HCT116 (cell line): ENCODE measurements around the gene RTF1. TPM values are rescaled to one million over a fixed set of nuclear protein-coding genes. Genes with fewer than 3 reads are reported as not detected.

ENCODE experiments used
- ATAC-seq: fragments of 200-7000 bp; cut with Tn5 transposase; 2 replicates; pipeline ENCODE4 v1.9.1; 2020; ENCODE audit warnings: mild to moderate bottlenecking, moderate library complexity
- BruUV-seq: library from RNA; stranded (reverse); fragments of 400-500 nt; replicated peaks from 2 replicates; lab custom pipeline; 2021; lab: Mats Ljungman, UMichigan
- CTCF ChIA-PET: fragments of 300-600 bp; sonication (Branson Sonifier 250); formaldehyde crosslinking; loops from one replicate; lab custom pipeline; 2021; ENCODE audit warnings: antibody characterized with exemption; lab: Charles Lee
- POLR2A ChIA-PET: fragments of 300-600, 350-600 bp; sonication (Branson Sonifier 250); formaldehyde crosslinking; loops from one replicate; lab custom pipeline; 2021; ENCODE audit warnings: antibody characterized with exemption; lab: Charles Lee
- RAD21 ChIA-PET, 2 experiments: fragments of 300-600 bp; sonication (Branson Sonifier 250); formaldehyde crosslinking; loops; one replicate each; lab custom pipeline; 2023; ENCODE audit warnings: low total read pairs in 2 of 2; ENCODE audit not compliant: uncharacterized antibody in 2 of 2, unreplicated experiment in 2 of 2, low non-redundant PET in 1 of 2; lab: Charles Lee
- DNase-seq: peaks from one replicate; pipeline ENCODE4 v3.0.0-alpha.2; 2010; ENCODE audit warnings: low read depth, low spot score
- H2AFZ ChIP-seq: fragments of 200-600 bp; shearing (Covaris generic), sonication (generic); 2 replicates; pipeline ENCODE4 v1.6.1; 2017; ENCODE audit warnings: low read depth, mixed run types, mixed read lengths, antibody characterized with exemption, low read length; ENCODE audit not compliant: poor library complexity, severe bottlenecking
- H3K27ac ChIP-seq: 2 replicates; pipeline ENCODE4 v1.5.1; 2012; ENCODE audit warnings: low read depth, low read length
- H3K27me3 ChIP-seq: fragments of 200-600 bp; sonication (generic); 2 replicates; pipeline ENCODE4 v1.6.1; 2016; ENCODE audit warnings: mixed run types, low read length, mixed read lengths; ENCODE audit not compliant: insufficient read depth
- H3K36me3 ChIP-seq, 2 experiments: fragments of 200-500 bp in 1 of 2; fragments of 200-600 bp in 1 of 2; sonication (Bioruptor generic) in 1 of 2; sonication (generic) in 1 of 2; 2 replicates each; pipeline versions ENCODE4 v1.5.1 to v1.6.1; 2014 to 2016; ENCODE audit warnings: low read length in 2 of 2, inconsistent platforms in 1 of 2, mixed read lengths in 1 of 2, mixed run types in 1 of 2; ENCODE audit not compliant: insufficient read depth in 2 of 2, control insufficient read depth in 1 of 2
- H3K4me1 ChIP-seq, 2 experiments: fragments of 200-600 bp in 1 of 2; sonication (generic) in 1 of 2; 2 replicates each; pipeline versions ENCODE4 v1.5.1 to v1.6.1; 2012 to 2017; ENCODE audit warnings: low read length in 2 of 2, inconsistent platforms in 1 of 2, mild to moderate bottlenecking in 1 of 2, mixed read lengths in 1 of 2, mixed run types in 1 of 2, moderate library complexity in 1 of 2; ENCODE audit not compliant: insufficient read depth in 2 of 2, control insufficient read depth in 1 of 2
- H3K4me2 ChIP-seq: fragments of 200-600 bp; sonication (generic); 2 replicates; pipeline ENCODE4 v1.6.1; 2017; ENCODE audit warnings: mixed run types, low read length, mixed read lengths
- H3K4me3 ChIP-seq, 2 experiments: fragments of 200-600 bp in 1 of 2; sonication (generic) in 1 of 2; replicated peaks in 1 of 2; 2 replicates each; pipeline ENCODE4 v1.5.1; 2011 to 2016; ENCODE audit warnings: low read length in 2 of 2, control low read depth in 1 of 2, low read depth in 1 of 2, mild to moderate bottlenecking in 1 of 2, mixed read lengths in 1 of 2, mixed run types in 1 of 2
- H3K79me2 ChIP-seq: fragments of 200-600 bp; sonication (generic); 2 replicates; pipeline ENCODE4 v1.6.1; 2017; ENCODE audit warnings: mild to moderate bottlenecking, mixed run types, low read length, moderate library complexity, mixed read lengths; ENCODE audit not compliant: insufficient read depth
- H3K9ac ChIP-seq: fragments of 200-600 bp; sonication (generic); 2 replicates; pipeline ENCODE4 v1.6.1; 2016; ENCODE audit warnings: low read length, mixed read lengths
- H3K9me2 ChIP-seq: fragments of 200-600 bp; sonication (generic), shearing (Covaris generic); 2 replicates; pipeline ENCODE4 v1.6.1; 2017; ENCODE audit warnings: mixed run types, mild to moderate bottlenecking, moderate library complexity; ENCODE audit not compliant: insufficient read depth
- H3K9me3 ChIP-seq, 2 experiments: fragments of 200-500 bp in 1 of 2; fragments of 200-600 bp in 1 of 2; sonication (Bioruptor generic) in 1 of 2; sonication (generic) in 1 of 2; 2 replicates each; pipeline ENCODE4 v1.6.1; 2014 to 2017; ENCODE audit warnings: low read length in 2 of 2, mixed read lengths in 2 of 2, inconsistent platforms in 1 of 2, low read depth in 1 of 2, mild to moderate bottlenecking in 1 of 2, mixed run types in 1 of 2, moderate library complexity in 1 of 2; ENCODE audit not compliant: control insufficient read depth in 1 of 2, insufficient read depth in 1 of 2
- H4K20me1 ChIP-seq: fragments of 200-600 bp; sonication (generic), shearing (Covaris generic); 2 replicates; pipeline ENCODE4 v1.6.1; 2017; ENCODE audit warnings: mixed run types, mild to moderate bottlenecking, moderate library complexity; ENCODE audit not compliant: insufficient read depth
- CBX3 ChIP-seq: IDR thresholded peaks from 2 replicates; pipeline ENCODE4 v1.6.1; 2012; ENCODE audit warnings: low read depth
- CEBPB ChIP-seq: IDR thresholded peaks from 2 replicates; pipeline ENCODE4 v1.6.1; 2012; ENCODE audit warnings: low read depth
- EGR1 ChIP-seq: IDR thresholded peaks from 2 replicates; pipeline ENCODE4 v1.6.1; 2012; ENCODE audit warnings: low read depth
- ELF1 ChIP-seq: IDR thresholded peaks from 2 replicates; pipeline ENCODE4 v1.6.1; 2012; ENCODE audit warnings: low read depth, borderline replicate concordance
- EZH2 ChIP-seq: fragments of 200-600 bp; sonication (generic); IDR thresholded peaks from 2 replicates; pipeline ENCODE4 v1.6.1; 2017; ENCODE audit warnings: antibody characterized with exemption, mixed run types
- EZH2phosphoT487 ChIP-seq: fragments of 200-600 bp; IDR thresholded peaks from 2 replicates; pipeline ENCODE4 v1.6.1; 2018; ENCODE audit warnings: antibody characterized with exemption, borderline replicate concordance
- JUND ChIP-seq: IDR thresholded peaks from 2 replicates; pipeline ENCODE4 v1.6.1; 2012
- POLR2A ChIP-seq: IDR thresholded peaks from 2 replicates; pipeline ENCODE4 v1.7.0; 2011; ENCODE audit warnings: borderline replicate concordance; ENCODE audit not compliant: insufficient read depth, insufficient read length; ENCODE audit errors: extremely low read depth
- POLR2AphosphoS5 ChIP-seq: IDR thresholded peaks from 2 replicates; pipeline ENCODE4 v1.6.1; 2011; ENCODE audit warnings: mild to moderate bottlenecking, low read depth, low read length, moderate library complexity
- SP1 ChIP-seq: IDR thresholded peaks from 2 replicates; pipeline ENCODE4 v1.6.1; 2012; ENCODE audit warnings: low read depth
- SRF ChIP-seq: IDR thresholded peaks from 2 replicates; pipeline ENCODE4 v1.6.1; 2012; ENCODE audit warnings: low read depth
- TCF7L2 ChIP-seq: IDR thresholded peaks from 2 replicates; pipeline ENCODE4 v1.7.0; 2011; ENCODE audit warnings: borderline replicate concordance, inconsistent platforms; ENCODE audit not compliant: insufficient read depth, insufficient read length; ENCODE audit errors: extremely low read depth
- ZFX ChIP-seq: fragments of 450-650 bp; IDR thresholded peaks from 2 replicates; pipeline ENCODE4 v1.6.1; 2017
- ZNF274 ChIP-seq: fragments of 200-500 bp; sonication (Bioruptor generic); IDR thresholded peaks from 2 replicates; pipeline ENCODE4 v1.6.1; 2014; ENCODE audit warnings: mild to moderate bottlenecking, low read depth, low read length, inconsistent platforms
- intact Hi-C: fragments of 100-400 bp; cut with micrococcal nuclease; formaldehyde crosslinking; loops from 2 replicates; pipeline ENCODE4 v1.10.0; 2022
- total RNA-seq: library from RNA; stranded (reverse); gene quantifications from one replicate; pipeline ENCODE4 v1.2.1, GENCODE V29; 2021; ENCODE audit not compliant: unreplicated experiment
- TF ChIP-seq, protein P1 (sequence below), 3 experiments: fragments of 200-600 bp in 1 of 3; sonication (generic) in 1 of 3; IDR thresholded peaks in 2 of 3; conservative IDR thresholded peaks in 1 of 3; 2 replicates each; pipeline ENCODE4 v1.5.1; 2012 to 2017; ENCODE audit warnings: low read depth in 2 of 3, low read length in 2 of 3, antibody characterized with exemption in 1 of 3, borderline replicate concordance in 1 of 3, control low read depth in 1 of 3, mild to moderate bottlenecking in 1 of 3, mixed read lengths in 1 of 3, mixed run types in 1 of 3, moderate library complexity in 1 of 3; ENCODE audit not compliant: insufficient read depth in 1 of 3
- TF ChIP-seq, protein P2 (sequence below): IDR thresholded peaks from 2 replicates; pipeline ENCODE4 v1.6.1; 2012
- TF ChIP-seq, protein P3 (sequence below): IDR thresholded peaks from 2 replicates; pipeline ENCODE4 v1.6.1; 2012; ENCODE audit warnings: low read depth
- TF ChIP-seq, protein P4 (sequence below): IDR thresholded peaks from 2 replicates; pipeline ENCODE4 v1.6.1; 2011; ENCODE audit warnings: mild to moderate bottlenecking, low read length, moderate library complexity; ENCODE audit not compliant: insufficient replicate concordance; ENCODE audit errors: extremely low read depth
- TF ChIP-seq, protein P5 (sequence below): IDR thresholded peaks from 2 replicates; pipeline ENCODE4 v1.6.1; 2012

Gene RTF1
- total RNA-seq, 1 experiment from 2014 or later, result 27.5 TPM

DNA sequence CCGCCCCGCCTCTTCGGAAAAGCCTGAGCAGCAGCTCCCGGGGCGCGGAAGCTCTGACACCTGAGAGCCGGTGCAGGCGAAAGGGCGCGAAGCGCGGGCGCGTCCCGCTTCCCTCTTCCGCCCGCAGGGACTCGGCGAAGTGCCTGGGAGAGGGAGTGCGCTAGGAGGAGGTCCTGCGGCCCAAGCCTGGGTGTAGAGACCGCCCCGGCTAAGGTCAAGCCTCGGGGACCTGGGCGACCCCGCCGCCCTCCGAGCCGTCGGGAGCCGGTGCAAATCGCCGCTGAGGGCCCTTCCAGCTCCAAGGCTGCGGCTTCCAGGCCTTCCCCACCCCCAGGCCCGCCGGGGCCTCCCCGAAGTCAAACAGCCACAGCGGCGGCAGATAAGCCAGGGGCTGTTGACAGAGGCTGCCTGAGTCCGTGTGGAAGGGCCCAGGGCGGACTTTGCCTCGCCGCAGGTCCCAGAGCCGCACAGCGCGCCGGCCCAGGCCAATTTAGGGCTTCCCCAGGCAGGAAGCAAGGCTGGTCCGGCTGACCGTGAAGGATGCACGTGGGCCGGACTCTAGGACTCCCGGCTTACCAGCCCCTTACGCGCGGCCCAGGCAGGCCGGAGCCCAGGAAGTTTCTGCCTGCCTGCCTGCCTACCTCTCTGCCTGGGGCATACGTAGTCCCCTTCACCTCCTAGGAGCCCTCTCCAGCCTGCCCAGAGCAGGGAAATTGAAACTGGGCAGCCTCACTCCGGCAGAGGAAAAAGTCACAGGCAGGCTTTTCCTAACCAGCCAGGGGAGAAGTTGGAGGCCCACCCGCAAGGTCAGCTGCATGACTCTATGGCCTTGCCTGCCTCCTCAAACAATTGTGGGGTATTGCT is 79.1 kb downstream of the RTF1 start:
- CTCF ChIA-PET, result no interaction called here
- no peak overlapping the region for H3K4me3 ChIP-seq

More for the DNA sequence above, 79.1 kb downstream of the RTF1 start:
- Histone ChIP-seq H3K4me1 (peaks cover 21 to 35% of the 10 kb centered on the region in 2 experiments), H3K4me2 (no peak overlapping the region), H3K36me3 (no peaks in the 10 kb centered on the region), H3K9me3 (no peaks in the 10 kb centered on the region), H3K9ac (no peak overlapping the region), H4K20me1 (no peaks in the 10 kb centered on the region), H3K27ac (no peak overlapping the region), H3K9me2 (no peaks in the 10 kb centered on the region), H3K27me3 (no peaks in the 10 kb centered on the region), H2AFZ (no peak overlapping the region), H3K79me2 (no peaks in the 10 kb centered on the region)
- ChIA-PET POLR2A (no interaction called here), RAD21 (interaction anchor here in 1 of 2 experiments (0.6 kb wide), 1 partner anchor 80 kb away, joined by 3 read pairs; no protein-coding TSS in a partner anchor)
- ATAC-seq, result no peak
- no peak for DNase-seq
- no peak for TF ChIP-seq SRF
- TF ChIP-seq, protein P1, sequence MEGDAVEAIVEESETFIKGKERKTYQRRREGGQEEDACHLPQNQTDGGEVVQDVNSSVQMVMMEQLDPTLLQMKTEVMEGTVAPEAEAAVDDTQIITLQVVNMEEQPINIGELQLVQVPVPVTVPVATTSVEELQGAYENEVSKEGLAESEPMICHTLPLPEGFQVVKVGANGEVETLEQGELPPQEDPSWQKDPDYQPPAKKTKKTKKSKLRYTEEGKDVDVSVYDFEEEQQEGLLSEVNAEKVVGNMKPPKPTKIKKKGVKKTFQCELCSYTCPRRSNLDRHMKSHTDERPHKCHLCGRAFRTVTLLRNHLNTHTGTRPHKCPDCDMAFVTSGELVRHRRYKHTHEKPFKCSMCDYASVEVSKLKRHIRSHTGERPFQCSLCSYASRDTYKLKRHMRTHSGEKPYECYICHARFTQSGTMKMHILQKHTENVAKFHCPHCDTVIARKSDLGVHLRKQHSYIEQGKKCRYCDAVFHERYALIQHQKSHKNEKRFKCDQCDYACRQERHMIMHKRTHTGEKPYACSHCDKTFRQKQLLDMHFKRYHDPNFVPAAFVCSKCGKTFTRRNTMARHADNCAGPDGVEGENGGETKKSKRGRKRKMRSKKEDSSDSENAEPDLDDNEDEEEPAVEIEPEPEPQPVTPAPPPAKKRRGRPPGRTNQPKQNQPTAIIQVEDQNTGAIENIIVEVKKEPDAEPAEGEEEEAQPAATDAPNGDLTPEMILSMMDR (IDR thresholded peaks at IDR 0.05 in 2 of 3, conservative IDR thresholded peaks at IDR 0.05 in 1 of 3; ENCODE audit: borderline replicate concordance in 1 of 3, insufficient read depth in 1 of 3, low read depth in 2 of 3, low read length in 2 of 3), result no peak
- TF ChIP-seq ZNF274, result no peak
- TF ChIP-seq, protein P2, sequence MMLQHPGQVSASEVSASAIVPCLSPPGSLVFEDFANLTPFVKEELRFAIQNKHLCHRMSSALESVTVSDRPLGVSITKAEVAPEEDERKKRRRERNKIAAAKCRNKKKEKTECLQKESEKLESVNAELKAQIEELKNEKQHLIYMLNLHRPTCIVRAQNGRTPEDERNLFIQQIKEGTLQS, result no peak
- TF ChIP-seq TCF7L2, result no peak
- no peak for TF ChIP-seq ZFX
- no peak for TF ChIP-seq POLR2A
- TF ChIP-seq, protein P3, sequence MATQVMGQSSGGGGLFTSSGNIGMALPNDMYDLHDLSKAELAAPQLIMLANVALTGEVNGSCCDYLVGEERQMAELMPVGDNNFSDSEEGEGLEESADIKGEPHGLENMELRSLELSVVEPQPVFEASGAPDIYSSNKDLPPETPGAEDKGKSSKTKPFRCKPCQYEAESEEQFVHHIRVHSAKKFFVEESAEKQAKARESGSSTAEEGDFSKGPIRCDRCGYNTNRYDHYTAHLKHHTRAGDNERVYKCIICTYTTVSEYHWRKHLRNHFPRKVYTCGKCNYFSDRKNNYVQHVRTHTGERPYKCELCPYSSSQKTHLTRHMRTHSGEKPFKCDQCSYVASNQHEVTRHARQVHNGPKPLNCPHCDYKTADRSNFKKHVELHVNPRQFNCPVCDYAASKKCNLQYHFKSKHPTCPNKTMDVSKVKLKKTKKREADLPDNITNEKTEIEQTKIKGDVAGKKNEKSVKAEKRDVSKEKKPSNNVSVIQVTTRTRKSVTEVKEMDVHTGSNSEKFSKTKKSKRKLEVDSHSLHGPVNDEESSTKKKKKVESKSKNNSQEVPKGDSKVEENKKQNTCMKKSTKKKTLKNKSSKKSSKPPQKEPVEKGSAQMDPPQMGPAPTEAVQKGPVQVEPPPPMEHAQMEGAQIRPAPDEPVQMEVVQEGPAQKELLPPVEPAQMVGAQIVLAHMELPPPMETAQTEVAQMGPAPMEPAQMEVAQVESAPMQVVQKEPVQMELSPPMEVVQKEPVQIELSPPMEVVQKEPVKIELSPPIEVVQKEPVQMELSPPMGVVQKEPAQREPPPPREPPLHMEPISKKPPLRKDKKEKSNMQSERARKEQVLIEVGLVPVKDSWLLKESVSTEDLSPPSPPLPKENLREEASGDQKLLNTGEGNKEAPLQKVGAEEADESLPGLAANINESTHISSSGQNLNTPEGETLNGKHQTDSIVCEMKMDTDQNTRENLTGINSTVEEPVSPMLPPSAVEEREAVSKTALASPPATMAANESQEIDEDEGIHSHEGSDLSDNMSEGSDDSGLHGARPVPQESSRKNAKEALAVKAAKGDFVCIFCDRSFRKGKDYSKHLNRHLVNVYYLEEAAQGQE, result no peak
- no peak for TF ChIP-seq ELF1
- no peak for TF ChIP-seq EGR1
- TF ChIP-seq EZH2phosphoT487, result no peak
- TF ChIP-seq SP1, result no peak
- TF ChIP-seq CEBPB, result no peak
- TF ChIP-seq, protein P4, sequence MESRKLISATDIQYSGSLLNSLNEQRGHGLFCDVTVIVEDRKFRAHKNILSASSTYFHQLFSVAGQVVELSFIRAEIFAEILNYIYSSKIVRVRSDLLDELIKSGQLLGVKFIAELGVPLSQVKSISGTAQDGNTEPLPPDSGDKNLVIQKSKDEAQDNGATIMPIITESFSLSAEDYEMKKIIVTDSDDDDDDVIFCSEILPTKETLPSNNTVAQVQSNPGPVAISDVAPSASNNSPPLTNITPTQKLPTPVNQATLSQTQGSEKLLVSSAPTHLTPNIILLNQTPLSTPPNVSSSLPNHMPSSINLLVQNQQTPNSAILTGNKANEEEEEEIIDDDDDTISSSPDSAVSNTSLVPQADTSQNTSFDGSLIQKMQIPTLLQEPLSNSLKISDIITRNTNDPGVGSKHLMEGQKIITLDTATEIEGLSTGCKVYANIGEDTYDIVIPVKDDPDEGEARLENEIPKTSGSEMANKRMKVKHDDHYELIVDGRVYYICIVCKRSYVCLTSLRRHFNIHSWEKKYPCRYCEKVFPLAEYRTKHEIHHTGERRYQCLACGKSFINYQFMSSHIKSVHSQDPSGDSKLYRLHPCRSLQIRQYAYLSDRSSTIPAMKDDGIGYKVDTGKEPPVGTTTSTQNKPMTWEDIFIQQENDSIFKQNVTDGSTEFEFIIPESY, result no peak
- TF ChIP-seq, protein P5, sequence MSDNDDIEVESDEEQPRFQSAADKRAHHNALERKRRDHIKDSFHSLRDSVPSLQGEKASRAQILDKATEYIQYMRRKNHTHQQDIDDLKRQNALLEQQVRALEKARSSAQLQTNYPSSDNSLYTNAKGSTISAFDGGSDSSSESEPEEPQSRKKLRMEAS, result no peak
- no peak for TF ChIP-seq POLR2AphosphoS5
- TF ChIP-seq CBX3, result no peak
- TF ChIP-seq EZH2, result no peak
- TF ChIP-seq JUND, result no peak
- intact Hi-C loops, result no loop called here
- BruUV-seq, result no TSS peak
